H1 (cell line): Measurements from ENCODE around the gene GFRA4. TPM values are rescaled to one million over a fixed set of nuclear protein-coding genes. Genes with fewer than 3 reads are reported as not detected.

Experiments
- CHD7 ChIP-seq: fragments of 300-600 bp; sonication (generic); IDR thresholded peaks from 2 replicates; pipeline ENCODE4 v1.7.1; 2012; ENCODE audit warnings: low read length, moderate library complexity, mild to moderate bottlenecking, inconsistent platforms; ENCODE audit not compliant: insufficient replicate concordance
- JUND ChIP-seq: IDR thresholded peaks from 2 replicates; pipeline ENCODE4 v1.6.1; 2011; ENCODE audit warnings: mild to moderate bottlenecking, improper control_type of control experiment, low read length
- KDM4A ChIP-seq: IDR thresholded peaks from one replicate; pipeline ENCODE4 v1.7.1; 2012; ENCODE audit warnings: low read depth, mild to moderate bottlenecking, moderate library complexity, low read length, inconsistent platforms; ENCODE audit not compliant: severe bottlenecking
- NRF1 ChIP-seq: IDR thresholded peaks from 2 replicates; pipeline ENCODE4 v1.6.1; 2011; ENCODE audit warnings: mild to moderate bottlenecking, low read depth, low read length, improper control_type of control experiment
- TAF1 ChIP-seq: IDR thresholded peaks from 2 replicates; pipeline ENCODE4 v1.6.1; 2011; ENCODE audit warnings: mild to moderate bottlenecking, low read depth, low read length
- USF2 ChIP-seq: IDR thresholded peaks from 2 replicates; pipeline ENCODE4 v1.6.1; 2011; ENCODE audit warnings: low read length, improper control_type of control experiment
- polyA plus RNA-seq, 7 experiments: library from polyadenylated mRNA; depleted of rRNA in 3 of 7; stranded (reverse) in 5 of 7; unstranded in 2 of 7; fragments of >200 nt in 5 of 7; fragments of 200-250 nt in 2 of 7; gene quantifications; 1 replicate in 5 of 7; 2 replicates in 1 of 7; 4 replicates in 1 of 7; pipeline versions ENCODE4 v1.2.1 to v1.2.3, GENCODE V29; 2011 to 2013; ENCODE audit warnings: missing spikeins in 2 of 7, mixed read lengths in 2 of 7
- total RNA-seq: library from RNA; stranded (reverse); fragmentation: NEBNext Ultra II Directional; extraction: Animal tissue kit (Norgen Biotek cat#: 25700); gene quantifications from 2 replicates; pipeline ENCODE4 v1.2.1, GENCODE V29; 2021

Gene GFRA4
- total and polyA plus RNA-seq, 2 of the 8 experiments (the other 6 are each of a cell fraction or from before 2014, with no cell fraction given), result 0.05 TPM; not detected in 1

GRCh38 chr20:3686421-3686820 lies 23.2 kb upstream of the GFRA4 start (continued):
- TF ChIP-seq CHD7, result no peak
- TF ChIP-seq KDM4A, result no peak
- TF ChIP-seq TAF1, result no peak
- TF ChIP-seq NRF1, result no peak
- no peak for TF ChIP-seq JUND
- TF ChIP-seq USF2, result no peak
